Prostate gland (tissue), 2 donors: Measurements from ENCODE around the gene ISOC1. TPM values are rescaled to one million over a fixed set of nuclear protein-coding genes. Genes with fewer than 3 reads are reported as not detected.

Experiments used
- DNase-seq: peaks from one replicate; pipeline ENCODE4 v3.0.0-alpha.2; 2019; ENCODE audit warnings: low spot score
- H3K27ac ChIP-seq, 2 donors: fragments of 200-600 bp; sonication (generic); 2 replicates each; pipeline ENCODE4 v1.5.1; 2017 to 2019
- H3K27me3 ChIP-seq: fragments of 200-600 bp; sonication (generic); replicated peaks from 2 replicates; pipeline ENCODE4 v1.5.1; 2019; ENCODE audit not compliant: insufficient read depth
- H3K36me3 ChIP-seq, 2 donors: fragments of 200-600 bp; sonication (generic); 1 replicate in 1 of 2; 2 replicates in 1 of 2; pipeline versions ENCODE4 v1.5.1 to v1.8.1; 2017 to 2019
- H3K4me1 ChIP-seq: fragments of 200-600 bp; sonication (generic); replicated peaks from 2 replicates; pipeline ENCODE4 v1.5.1; 2019
- H3K4me3 ChIP-seq, 2 donors: fragments of 200-600 bp; sonication (generic); 2 replicates each; pipeline ENCODE4 v1.5.1; 2017 to 2019
- H3K9me3 ChIP-seq: fragments of 200-600 bp; sonication (generic); 2 replicates; pipeline ENCODE4 v1.5.1; 2017
- POLR2A ChIP-seq: fragments of 450-650 bp; IDR thresholded peaks from one replicate; pipeline ENCODE4 v1.6.1; 2016; ENCODE audit warnings: antibody characterized with exemption, mild to moderate bottlenecking
- POLR2AphosphoS5 ChIP-seq: sonication (generic); formaldehyde crosslinking; IDR thresholded peaks from one replicate; pipeline ENCODE4 v1.6.1; 2017; ENCODE audit warnings: antibody characterized with exemption
- WGBS: methylation state at CpG from one replicate; pipeline ENCODE4 v1.1.5; 2018; 5-methylcytosine and 5-hydroxymethylcytosine counted together
- intact Hi-C: fragments of 100-400 bp; cut with DNase I; formaldehyde crosslinking; loops from one replicate; pipeline ENCODE4 v1.14.2; 2022
- total RNA-seq, 2 donors: library from RNA; depleted of rRNA; stranded (reverse); fragments of >200 nt; gene quantifications; one replicate each; pipeline ENCODE4 v1.1.0, GENCODE V29; 2016
- TF ChIP-seq, protein P1 (sequence below), 4 experiments: fragments of 200-600 bp in 2 of 4; fragments of 450-650 bp in 2 of 4; sonication (generic) in 2 of 4; IDR thresholded peaks; 1 replicate in 3 of 4; 2 replicates in 1 of 4; pipeline ENCODE4 v1.5.1; 2016 to 2019; ENCODE audit warnings: antibody characterized with exemption in 4 of 4, mild to moderate bottlenecking in 2 of 4, moderate library complexity in 2 of 4

The ISOC1 gene
- total RNA-seq, 2 donors from 2014 or later: 31.1 to 48.1 TPM

DNA sequence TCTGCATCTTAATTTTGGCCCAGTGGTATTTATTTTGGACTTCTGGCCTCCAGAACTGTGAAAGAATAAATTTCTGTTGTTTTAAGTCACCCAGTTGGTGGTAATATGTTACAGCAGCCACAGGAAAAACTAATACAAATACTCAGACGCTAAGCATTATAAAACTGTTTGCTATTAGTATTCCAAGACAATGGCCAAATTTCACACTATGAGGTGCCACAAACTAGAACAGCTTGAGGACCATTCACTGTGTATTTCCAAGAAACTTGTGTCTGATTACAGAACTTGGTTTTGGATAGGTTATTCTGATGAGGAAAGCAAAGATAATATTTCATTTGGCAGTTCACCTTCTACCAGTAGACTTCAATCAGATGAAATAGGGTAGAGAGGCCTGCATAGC, 16.3 kb upstream of the ISOC1 start:
- Histone ChIP-seq H3K27ac (no peak overlapping the region), H3K4me1 (no peaks in the 10 kb centered on the region), H3K9me3 (no peaks in the 10 kb centered on the region), H3K27me3 (no peaks in the 10 kb centered on the region), H3K36me3 (no peaks in the 10 kb centered on the region), H3K4me3 (no peak overlapping the region)
- 24% methylated on average over 1 of the region's 1 CpG for WGBS
- TF ChIP-seq, protein P1, sequence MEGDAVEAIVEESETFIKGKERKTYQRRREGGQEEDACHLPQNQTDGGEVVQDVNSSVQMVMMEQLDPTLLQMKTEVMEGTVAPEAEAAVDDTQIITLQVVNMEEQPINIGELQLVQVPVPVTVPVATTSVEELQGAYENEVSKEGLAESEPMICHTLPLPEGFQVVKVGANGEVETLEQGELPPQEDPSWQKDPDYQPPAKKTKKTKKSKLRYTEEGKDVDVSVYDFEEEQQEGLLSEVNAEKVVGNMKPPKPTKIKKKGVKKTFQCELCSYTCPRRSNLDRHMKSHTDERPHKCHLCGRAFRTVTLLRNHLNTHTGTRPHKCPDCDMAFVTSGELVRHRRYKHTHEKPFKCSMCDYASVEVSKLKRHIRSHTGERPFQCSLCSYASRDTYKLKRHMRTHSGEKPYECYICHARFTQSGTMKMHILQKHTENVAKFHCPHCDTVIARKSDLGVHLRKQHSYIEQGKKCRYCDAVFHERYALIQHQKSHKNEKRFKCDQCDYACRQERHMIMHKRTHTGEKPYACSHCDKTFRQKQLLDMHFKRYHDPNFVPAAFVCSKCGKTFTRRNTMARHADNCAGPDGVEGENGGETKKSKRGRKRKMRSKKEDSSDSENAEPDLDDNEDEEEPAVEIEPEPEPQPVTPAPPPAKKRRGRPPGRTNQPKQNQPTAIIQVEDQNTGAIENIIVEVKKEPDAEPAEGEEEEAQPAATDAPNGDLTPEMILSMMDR (IDR thresholded peaks at IDR 0.05): no peak
- TF ChIP-seq POLR2AphosphoS5: no peak
- TF ChIP-seq POLR2A: no peak
- intact Hi-C loops: no loop called here
- DNase-seq: no peak

GRCh38 chr5:129078660-129079059, 15.9 kb upstream of the ISOC1 start:
- H3K4me1 ChIP-seq: no peaks in the 10 kb centered on the region
- WGBS: 80% methylated on average over 3 of the region's 3 CpGs
- intact Hi-C loops: no loop called here
- H3K27ac ChIP-seq: no peak overlapping the region
- no peaks in the 10 kb centered on the region for H3K9me3 ChIP-seq
- TF ChIP-seq, protein P1 (IDR thresholded peaks at IDR 0.05): no peak
- TF ChIP-seq POLR2AphosphoS5 (no peak), POLR2A (no peak)
- no peaks in the 10 kb centered on the region for H3K36me3 ChIP-seq
- no peak overlapping the region for H3K4me3 ChIP-seq
- no peak for DNase-seq
- H3K27me3 ChIP-seq: no peaks in the 10 kb centered on the region

- no peak overlapping the region for H3K27ac ChIP-seq
- intact Hi-C loops: no loop called here
- no peak for TF ChIP-seq POLR2A
- TF ChIP-seq, protein P1 (IDR thresholded peaks at IDR 0.05): no peak
These were observed 15.1 kb upstream of the ISOC1 start for GRCh38 chr5:129079496-129079895.

GRCh38 chr5:129080766-129081165, 13.8 kb upstream of the ISOC1 start:
- Histone ChIP-seq H3K36me3 (no peaks in the 10 kb centered on the region), H3K27me3 (no peaks in the 10 kb centered on the region), H3K9me3 (no peaks in the 10 kb centered on the region), H3K27ac (no peak overlapping the region), H3K4me3 (no peak overlapping the region), H3K4me1 (no peaks in the 10 kb centered on the region)
- DNase-seq: no peak
- no peak for TF ChIP-seq POLR2AphosphoS5
- TF ChIP-seq, protein P1 (IDR thresholded peaks at IDR 0.05): no peak
- no peak for TF ChIP-seq POLR2A
- WGBS: 88% methylated on average over 7 of the region's 7 CpGs
- intact Hi-C loops: no loop called here

More at GRCh38 chr5:129079496-129079895, 15.1 kb upstream of the ISOC1 start:
- Histone ChIP-seq H3K9me3 (no peaks in the 10 kb centered on the region), H3K27me3 (no peaks in the 10 kb centered on the region), H3K4me3 (no peak overlapping the region), H3K4me1 (no peaks in the 10 kb centered on the region), H3K36me3 (no peaks in the 10 kb centered on the region)
- no peak for DNase-seq

GRCh38 chr5:129082225-129083136, 12.1 kb upstream of the ISOC1 start:
- H3K4me3 ChIP-seq: no peak overlapping the region
- H3K36me3 ChIP-seq: no peaks in the 10 kb centered on the region
- H3K27me3 ChIP-seq: no peaks in the 10 kb centered on the region
- 84% methylated on average over 6 of the region's 6 CpGs for WGBS
- no peak for TF ChIP-seq POLR2A
- TF ChIP-seq, protein P1 (IDR thresholded peaks at IDR 0.05): no peak
- TF ChIP-seq POLR2AphosphoS5: no peak
- H3K27ac ChIP-seq: no peak overlapping the region
- no peaks in the 10 kb centered on the region for H3K4me1 ChIP-seq
- intact Hi-C loops: no loop called here
- no peak for DNase-seq
- H3K9me3 ChIP-seq: no peaks in the 10 kb centered on the region
